SH-SY5Y (cell line): ENCODE measurements around the gene ING4.

Experiments
- GATA2 ChIP-seq: IDR thresholded peaks from 2 replicates; pipeline ENCODE4 v1.6.1; 2011; ENCODE audit warnings: mild to moderate bottlenecking, low read depth, low read length
- GATA3 ChIP-seq: IDR thresholded peaks from 2 replicates; pipeline ENCODE4 v1.6.1; 2011; ENCODE audit warnings: low read depth, mild to moderate bottlenecking, low read length, moderate library complexity

DNA sequence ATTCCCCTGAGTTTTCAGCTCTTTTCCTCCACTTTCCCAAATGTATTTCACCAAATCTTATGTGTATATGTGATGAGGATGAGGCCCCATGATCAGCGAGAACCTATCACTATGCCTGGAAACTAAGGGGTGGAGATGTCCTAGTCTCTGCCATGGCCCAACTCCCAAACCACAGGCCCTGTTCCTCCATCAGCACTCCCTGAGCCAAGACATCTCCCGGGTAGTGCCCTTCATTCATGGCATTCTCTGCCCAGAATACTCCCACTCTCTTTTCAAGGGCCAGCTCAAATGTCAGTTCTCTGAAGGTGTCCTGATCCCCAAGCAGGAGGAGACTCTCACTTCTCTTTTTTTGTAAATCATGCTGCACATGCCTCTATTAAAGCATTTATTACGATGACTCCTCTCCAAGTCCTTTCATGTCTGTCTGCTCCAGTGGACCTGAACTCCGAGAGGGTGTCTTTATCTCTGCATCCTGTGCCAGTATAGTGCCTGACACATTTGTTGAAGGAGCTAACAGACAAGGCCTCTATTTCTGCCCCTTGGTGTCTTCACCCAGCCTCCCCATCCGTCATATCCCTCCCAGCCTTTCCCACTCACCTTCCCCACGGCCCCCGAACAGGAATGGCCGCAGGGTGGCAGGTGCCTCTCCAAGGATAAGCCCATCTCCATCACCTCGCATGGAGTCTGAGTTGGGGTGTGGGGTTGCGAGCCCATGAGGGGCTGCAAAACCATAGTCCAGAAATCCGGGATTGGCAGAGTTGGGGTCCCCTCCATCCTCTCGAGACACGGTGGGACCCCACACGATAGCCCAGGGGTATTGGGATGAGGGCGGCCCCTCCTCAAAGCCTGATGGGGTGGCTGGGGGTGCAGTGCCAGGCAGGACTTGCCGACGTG is 34.0 kb upstream of the ING4 start:
- TF ChIP-seq GATA2 (no peak), GATA3 (no peak)
